NCI-H2227 (cell line): Measurements from ENCODE around the gene CELF2.
"Not testable (repeated sequence)": the region's sequence is repeated elsewhere in the genome, so short reads cannot be mapped to it uniquely, and the experiment has no call there.

Experiments
- DNase-seq: peaks from one replicate; lab custom pipeline; 2025; ENCODE audit not compliant: unreplicated experiment; lab: John Stamatoyannopoulos, UW

CELF2 gene

DNA sequence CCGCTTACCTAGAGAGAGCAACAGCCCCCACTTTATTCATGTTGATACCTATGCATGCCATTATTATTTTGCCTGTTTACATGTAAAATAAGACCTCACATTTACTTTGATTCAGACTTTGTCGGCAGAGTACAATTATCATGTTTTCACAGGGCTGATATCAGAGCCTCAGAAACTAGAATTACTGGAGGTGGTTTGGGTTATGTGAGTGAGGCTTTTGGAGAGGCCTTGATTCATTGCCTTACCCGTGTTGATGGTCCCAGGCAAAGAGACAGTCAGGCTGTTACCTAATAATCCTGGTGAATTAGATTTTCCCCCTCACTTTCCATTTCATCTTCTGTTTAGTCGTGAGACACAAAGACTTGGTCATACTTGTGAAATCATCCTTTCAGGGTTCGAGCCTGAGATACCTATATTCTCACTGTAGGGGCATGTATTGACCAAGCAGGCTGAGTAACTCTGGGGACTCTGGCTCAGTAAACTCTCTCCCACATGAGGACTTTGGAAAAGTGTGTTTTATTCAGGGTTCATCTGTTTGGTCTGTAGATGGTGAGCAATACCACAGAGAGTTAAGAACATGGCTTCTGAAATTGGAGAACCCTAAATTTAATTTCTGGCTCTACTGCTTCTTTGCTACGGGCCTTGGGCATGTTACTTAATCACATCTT is 150.9 kb downstream of the CELF2 start:
- no peak for DNase-seq

DNA sequence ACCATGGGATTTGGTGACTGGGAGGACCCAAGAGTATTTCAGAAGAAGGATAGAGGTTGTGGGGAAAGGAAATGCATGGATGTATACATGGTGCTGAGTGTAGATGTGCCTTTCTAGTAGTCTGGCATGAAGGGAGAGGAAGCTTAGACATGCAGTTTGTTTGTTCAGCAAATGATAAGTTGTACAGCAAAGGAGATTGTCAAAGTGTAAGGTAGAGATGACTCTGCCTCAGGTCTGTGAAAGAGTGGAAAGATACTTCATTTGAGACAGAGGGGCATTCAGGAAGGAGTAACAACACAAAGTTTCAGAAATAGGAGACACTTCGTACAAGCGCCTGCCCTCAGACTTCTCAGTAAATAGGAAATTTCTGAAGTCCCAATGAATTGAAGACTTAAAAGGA is 152.3 kb downstream of the CELF2 start:
- no peak for DNase-seq

DNA sequence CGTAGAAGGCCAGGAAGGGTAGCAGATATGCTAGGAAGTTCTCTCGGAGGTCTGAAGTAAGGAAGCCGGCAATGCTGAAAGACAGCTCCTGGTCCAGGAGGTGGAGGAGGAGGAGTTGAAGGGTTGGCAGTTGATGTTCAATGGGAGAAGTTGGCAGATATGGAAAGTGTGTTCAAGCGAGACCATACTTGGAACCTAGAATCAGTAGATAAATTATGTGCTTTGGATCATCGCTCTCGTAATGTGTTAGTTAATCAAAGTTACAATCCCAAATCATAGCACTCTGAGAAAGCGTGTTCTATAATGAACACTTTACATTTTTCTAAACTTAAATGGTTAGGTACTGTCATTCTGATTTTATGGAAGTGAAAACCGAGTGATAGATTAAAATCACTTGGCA is 152.9 kb downstream of the CELF2 start:
- no peak for DNase-seq

DNA sequence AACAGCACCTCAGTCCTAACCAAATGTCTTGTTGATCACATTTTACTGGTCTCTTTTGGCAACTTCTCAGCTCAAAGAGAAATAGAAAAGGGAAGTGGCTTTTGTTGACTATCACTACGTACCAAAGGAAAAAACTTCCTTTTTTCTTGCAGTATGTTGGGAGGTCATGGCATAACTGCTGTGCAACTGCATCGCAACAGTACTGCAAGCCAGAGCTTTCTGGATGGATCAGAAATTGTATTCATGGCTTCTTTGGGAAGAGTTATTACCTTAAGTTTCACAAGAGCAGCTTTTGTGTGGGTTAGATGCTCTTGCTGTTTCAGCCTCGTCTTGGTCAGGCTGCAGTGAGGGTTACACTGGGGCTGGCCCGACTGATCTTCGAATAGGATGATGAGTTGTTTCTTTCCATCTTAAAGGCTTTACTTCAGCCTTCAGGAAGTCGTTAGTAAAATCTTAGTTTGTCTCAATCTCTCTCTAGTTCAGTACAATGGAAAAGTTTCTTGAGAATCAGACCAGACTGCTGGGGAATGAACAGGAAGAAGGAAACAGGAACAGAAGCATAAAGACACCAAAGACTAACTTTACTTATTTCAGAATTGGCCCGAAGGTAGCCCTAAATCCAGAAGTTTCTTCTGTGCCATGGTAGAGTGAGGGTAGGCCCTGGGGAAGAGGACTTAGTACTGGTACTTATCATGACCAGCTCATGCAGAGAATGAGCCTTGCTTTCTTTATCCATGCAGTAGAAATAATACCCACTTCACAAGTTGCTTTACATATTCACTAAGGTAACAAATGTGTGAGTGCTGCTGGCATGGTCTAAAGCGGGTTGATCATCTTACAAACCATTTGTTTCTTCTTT is 153.6 kb downstream of the CELF2 start:
- DNase-seq = no peak

DNA sequence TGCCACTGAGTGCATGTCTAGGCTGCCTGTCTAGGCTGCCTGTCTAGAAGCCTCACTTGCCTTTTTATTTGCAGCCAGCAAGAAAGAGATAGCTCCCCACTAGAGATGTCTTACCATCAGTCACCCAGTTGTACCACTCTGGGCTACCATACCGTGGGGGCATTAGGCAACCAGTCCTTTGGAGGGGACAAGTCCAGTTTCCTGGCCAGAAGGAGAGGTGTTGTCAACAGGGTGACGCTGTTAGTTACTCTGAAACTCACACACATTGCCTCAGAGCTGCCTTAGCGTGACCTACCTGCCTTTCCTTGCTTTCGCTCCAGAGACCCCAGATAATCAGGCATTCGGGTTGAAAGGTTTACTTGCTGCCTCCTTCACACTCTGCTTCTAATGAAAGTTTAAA is 155.4 kb downstream of the CELF2 start:
- DNase-seq = no peak

DNA sequence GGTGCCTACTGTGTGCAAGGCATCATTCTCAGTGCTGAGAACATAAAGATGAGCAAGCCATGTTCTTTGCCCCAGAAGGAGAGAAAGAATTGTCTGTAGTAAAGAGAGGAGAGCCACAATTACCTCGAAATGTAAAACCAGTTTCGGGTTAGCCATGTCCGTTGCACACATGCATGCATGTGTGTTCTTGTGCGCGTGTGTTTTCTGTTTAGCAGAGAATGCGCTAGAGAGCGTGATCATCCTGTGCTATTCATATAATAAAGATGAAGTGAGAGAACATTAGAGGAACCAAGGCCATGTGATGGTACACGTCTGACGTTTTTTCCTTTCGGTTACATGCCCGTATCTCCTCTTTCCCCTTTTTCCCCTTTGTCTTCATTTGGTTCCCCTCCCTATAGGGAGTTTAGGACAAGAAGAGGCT is 158.2 kb downstream of the CELF2 start:
- DNase-seq = no peak

DNA sequence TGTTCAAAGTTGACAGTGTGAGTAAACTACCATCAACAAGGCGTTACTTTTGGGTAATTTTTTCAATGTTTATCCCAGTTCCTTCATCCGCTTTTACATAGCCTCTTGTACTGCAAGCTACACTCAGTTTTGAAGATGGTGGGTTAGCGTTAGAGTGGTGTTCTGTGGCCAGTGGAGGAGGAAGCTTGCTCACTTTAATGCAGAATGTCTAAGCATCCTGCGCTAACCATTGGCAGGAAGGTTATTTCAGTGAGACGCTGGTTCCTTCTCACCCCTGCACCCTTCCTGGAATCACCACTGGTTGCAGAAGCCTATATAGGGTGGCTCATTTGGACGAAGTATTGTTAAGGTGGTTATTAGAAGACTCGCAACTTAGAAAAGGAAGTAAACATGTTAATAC is 159.1 kb downstream of the CELF2 start:
- no peak for DNase-seq

DNA sequence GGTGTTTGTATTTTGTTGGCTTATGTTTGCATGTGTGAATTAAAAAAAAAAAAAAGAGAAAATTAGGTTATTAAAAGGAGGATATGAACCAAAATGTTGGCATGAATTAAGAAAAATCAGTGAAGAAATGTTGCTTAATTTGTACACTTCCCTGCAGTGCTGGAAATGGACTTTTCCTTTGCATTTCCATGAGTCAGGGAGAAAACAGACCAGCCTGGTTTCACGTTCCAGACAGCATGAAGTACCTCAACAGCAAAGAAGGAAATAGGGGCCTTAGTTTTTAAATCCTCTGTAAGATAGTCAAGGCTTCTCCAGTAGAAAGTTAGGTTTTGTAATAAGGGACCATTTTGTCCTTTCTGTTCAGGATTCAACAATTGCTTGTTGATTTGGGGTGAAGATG is 159.7 kb downstream of the CELF2 start:
- DNase-seq = no peak

DNA sequence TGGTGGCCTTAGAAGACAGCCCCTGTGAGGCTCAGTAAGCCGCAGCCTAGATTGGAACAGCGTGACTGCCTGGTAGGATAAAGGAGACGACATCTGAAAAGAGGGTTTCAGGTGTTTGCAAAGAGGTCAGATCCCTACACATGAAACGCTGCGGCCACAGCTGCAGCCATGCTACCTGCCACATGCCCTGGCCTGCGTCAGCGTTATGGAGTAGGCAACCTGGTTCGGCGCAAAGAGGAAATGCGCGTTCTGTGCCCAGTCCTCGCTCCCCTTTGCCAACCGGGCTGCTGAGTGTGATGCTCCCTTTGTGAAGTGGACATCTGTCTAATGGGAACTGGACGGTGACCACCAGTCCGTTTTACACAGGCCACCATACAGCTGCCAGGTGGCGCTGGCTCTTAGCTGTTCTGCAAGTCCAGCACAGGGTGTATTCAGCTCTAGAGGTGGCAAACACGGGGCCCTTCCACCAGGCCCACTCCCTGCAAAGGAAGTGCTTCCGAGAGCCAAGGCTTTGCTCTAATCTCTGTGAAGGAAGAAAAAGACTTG is 160.3 kb downstream of the CELF2 start:
- DNase-seq = no peak

DNA sequence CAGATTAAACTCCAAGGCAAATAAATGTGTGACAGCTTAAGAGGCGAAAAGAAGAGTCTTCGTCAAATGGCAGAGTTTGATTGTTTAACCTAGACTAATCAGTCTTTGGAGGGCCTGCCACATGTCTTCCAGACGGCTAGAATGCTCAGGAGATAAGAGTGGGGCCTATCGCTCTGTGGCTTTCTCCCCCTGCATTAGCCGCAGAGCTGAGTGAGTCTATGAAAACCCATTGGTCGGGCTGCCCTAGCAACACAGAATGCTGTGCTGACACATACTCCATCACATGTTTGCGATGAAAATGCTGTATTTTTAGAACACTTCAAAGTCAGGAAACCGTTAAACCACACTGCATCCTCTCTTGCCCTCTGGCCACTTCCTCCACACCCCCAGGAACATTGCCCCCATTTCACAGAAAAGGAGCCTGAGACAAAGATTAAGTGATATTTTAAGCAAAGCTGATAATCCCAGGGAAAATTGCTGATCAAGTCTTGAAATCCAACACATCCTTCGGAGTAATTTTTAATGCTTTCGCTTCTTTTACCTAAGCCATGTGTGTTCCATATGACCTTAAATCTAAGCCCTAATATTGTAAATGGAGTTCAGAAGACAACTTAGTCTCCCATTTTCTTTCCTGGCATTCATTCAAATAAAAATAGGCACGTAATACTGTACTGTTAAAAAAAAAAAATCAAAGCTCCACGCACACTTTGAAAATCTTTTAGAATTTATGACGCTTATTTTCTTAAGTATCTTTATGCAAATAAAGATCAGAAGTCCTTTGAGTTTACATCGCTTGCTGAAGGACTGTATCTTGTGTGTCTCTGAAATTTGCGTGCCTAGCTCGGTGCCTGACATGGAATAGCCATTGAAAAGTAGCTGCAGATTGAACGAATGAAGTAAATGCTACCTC is 161.2 kb downstream of the CELF2 start:
- DNase-seq = no peak

DNA sequence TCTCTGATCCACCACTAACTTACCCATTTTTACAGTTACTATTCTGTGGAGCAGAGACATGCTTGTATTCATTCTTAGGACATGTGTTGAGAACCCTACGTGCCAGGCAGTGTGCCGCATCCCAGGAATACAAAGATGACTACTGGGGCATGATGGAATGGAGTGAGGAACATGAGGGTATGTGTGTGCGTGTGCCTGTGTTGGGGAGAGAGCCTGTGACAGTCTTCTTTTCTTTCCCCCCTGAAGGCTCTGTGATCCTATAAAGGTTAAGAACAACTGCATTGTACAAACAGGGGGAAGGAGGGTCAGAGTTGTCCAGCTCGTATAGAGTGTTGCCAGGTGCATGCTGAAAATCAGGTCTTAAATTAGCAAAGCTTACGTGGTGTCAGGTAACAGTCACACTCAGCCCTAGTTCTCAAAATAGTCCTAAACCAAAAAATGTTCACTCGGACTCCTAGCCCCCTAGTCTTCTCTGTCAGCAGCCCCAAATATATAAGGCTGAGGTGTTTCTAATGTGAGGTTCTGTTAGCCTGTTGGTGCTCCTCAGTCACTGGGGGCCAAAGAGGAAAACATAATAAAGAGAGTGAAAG is 161.9 kb downstream of the CELF2 start:
- DNase-seq = no peak

DNA sequence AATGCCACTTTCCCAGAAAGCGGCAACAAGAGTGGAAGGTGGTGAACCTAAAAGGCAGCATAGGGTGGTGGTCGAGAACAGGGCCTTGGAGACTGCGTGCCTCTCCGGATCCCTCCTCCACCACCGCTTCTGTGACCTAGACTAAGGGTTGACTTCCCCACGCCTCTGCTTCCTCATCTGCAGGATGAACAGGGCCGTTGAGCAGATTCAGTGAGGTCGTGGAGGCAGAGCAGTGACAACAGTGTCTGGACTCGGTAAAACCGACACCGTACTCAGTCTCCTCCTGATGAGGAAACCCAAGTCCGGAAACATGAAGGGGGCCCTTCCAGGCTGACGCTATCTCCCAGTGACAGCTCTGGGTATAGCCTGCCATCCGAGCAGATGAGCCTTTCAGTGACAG is 162.6 kb downstream of the CELF2 start:
- no peak for DNase-seq

DNA sequence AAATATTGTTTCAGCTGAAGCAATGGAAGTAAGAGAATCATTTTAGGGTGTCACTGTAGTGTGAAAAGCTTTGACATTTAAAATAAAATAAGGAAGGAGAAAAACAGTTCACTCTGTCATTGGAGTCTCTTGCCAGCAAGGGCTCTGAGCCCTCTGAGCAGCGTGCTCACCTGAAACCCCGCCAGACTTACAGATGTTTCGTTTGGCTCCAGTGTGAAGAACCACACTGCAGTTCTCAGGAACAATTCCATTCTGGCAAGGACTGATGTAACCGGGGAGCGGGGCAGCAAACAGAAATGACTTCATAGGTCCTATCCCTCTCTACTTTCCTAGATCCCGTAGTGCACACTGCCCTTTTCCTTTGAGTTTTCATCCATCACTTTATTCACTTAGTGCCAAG is 164.3 kb downstream of the CELF2 start:
- DNase-seq = no peak

DNA sequence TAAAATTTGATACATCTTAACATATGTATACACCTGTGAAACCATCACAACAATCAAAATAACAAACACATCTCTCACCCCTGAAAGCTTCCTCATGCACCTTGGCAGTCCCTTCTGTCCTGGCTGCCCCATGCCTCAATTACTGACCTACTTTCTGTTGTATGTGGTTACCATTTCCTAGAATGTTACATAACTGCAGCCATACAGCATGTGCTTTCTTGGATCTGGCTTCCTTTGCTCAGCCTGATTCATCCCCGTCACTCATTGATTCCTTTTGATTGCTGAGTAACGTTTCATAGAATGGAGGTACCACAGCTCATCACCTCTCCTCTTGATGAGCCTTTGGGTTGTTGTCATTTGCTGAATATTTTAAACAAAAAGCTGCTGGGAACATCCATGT is 165.3 kb downstream of the CELF2 start:
- DNase-seq = no peak

DNA sequence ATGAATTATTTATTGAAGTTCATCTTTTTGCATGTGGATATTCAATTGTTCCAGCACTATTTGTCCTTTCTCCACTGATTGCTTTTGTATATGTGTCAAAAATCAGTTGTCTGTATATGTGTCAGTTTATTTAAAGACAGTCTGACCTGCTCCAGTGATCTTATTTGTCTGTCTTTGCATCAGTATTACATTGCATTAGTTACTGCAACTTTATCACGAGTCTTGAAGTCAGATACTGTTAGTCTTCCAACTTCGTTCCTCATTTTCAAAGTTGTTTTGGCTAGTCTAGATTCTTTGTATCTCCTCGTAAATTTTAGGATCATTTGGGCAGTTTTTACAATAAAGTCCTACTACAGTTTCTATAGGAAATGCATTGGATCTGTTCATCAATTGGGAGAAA is 166.4 kb downstream of the CELF2 start:
- no peak for DNase-seq

DNA sequence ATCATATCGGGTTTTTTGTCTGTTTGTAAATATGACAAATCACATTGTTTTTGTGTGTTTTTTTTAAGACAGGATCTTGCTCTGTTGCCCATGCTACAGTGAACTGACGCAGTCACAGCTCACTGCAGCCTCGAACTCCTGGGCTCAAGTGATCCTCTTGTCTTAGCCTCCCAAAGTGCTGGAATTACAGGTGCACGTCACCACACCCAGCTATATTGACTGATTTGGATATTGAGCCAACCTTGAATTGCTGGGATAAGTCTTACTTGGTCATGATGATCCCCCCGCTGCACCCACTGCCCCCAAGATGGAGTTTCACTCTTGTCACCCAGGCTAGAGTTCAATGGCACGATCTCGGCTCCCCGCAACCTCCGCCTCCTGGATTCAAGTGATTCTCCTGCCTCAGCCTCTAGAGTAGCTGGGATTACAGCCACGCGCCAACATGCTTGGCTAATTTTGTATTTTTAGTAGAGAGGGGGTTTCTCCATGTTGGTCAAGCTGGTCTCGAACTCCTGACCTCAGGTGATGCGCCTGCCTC is 167.5 kb downstream of the CELF2 start:
- not testable (repeated sequence) for DNase-seq

DNA sequence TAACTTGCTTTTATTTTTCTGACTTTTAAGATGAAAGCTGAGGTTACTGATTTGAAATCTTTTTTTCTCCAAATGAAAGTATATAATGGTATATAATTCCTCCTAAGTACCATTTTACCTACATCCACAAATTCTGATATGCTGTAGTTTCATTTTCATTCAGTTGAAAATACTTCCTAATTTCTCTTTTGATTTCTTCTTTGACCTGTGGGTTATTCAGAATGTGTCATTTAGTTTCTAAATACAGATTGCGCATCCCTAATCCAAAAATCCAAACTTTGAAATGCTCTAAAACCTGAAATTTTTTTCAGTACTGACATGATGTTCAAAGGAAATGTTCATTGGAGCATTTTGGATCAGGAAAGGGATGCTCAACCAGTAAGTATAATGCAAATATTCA is 168.7 kb downstream of the CELF2 start:
- DNase-seq = no peak

DNA sequence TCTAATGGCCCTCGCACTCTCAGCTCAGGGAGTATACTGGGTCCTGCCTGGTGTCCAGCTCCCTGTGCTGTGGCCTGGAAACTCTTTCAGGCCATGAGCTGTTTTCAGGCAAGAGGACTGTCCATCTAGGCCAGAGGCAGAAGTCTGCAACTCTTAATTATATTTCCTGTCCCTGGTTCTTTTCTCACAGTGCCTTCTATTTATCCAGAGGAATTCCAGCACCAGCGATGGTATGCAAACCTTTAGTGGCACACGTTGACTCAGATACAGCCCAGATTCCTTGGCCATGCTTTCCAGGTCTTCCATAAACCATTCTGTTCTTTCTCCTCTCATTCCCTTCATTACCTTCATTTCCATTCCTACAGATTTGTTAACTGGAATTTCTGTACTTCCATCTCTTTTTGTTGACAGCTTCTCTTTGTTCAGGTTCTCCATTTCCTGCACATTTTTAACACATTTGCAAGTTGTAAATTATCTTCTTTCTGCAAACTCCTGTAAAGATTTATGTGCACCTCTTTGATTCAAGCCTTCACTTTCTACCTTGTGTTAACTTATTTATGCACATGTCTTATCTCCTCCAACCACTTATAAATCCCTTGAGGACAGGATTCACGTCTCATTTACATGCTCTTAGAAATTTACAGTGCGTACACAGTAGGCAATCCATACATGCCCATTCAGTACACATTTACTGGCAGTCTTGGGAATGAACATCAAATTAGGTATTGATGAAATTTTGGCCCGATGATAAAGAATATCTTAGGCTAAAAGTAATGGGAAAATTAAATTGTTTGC is 172.1 kb downstream of the CELF2 start:
- no peak for DNase-seq

DNA sequence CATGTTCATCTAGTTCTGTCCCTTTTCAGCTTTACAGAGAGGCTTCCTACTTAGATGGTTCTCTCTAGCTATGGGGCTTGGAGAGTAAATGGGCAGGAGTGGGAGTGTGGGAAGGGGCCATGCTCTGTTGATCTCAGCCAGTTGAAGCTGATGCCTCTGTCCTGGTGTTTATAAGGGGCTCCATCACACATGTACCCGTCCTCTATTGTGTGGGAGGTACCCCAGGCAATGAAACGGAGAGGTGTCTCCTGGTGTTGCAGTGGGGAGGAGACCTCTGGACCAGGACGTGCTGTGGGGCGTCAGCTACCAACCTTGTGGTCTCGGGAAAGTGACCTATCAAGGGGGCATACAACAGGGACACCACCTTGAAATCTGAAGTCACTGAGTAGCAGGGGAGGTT is 173.5 kb downstream of the CELF2 start:
- DNase-seq = no peak

DNA sequence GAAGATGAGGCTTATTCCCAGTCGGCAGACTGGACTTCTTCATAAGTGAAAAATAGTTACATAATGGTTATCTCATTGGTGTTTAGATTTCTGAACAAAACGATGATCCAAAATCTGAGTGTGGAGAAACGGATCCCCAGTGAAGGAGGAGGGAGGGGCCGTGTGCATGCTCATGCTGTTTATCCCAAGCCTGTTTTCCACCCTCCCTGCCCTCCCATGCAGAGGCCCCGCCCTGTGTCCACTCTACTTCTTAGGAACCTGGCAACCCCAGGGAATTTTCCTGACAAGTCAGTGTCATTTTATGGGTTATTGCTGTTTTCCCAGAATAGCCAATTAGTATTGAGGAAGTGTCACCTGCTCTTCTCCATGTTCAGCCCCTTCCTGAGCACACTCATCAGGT is 174.0 kb downstream of the CELF2 start:
- no peak for DNase-seq
